Mammary epithelial cell (primary cell): ENCODE results near the gene CLUH.

Source experiments
- CTCF ChIP-seq, 2 donors: IDR thresholded peaks in 1 of 2; conservative IDR thresholded peaks in 1 of 2; 2 replicates each; pipeline ENCODE4 v1.5.1; 2011 to 2012; ENCODE audit warnings: inconsistent platforms in 2 of 2, low read length in 2 of 2, mild to moderate bottlenecking in 2 of 2, control low read depth in 1 of 2, low read depth in 1 of 2; ENCODE audit not compliant: insufficient read depth in 1 of 2; ENCODE audit errors: extremely low read depth in 1 of 2
- EZH2 ChIP-seq: IDR thresholded peaks from 2 replicates; pipeline ENCODE4 v1.6.1; 2012; ENCODE audit warnings: low read length, inconsistent platforms, borderline replicate concordance

- TF ChIP-seq CTCF (conservative IDR thresholded peaks at IDR 0.05 in 1 of 2, IDR thresholded peaks at IDR 0.05 in 1 of 2; ENCODE audit: extremely low read depth in 1 of 2, insufficient read depth in 1 of 2, low read depth in 1 of 2, low read length in 2 of 2) (no peak), EZH2 (no peak)
Measured at GRCh38 chr17:2700030-2700490, 11.5 kb downstream of the CLUH start.
